NOMO-1 (cell line): ENCODE data around the gene IRF5.
A peak's percentile ranks its signal among the peaks of the same experiment; 100 is the strongest.

Experiments used
- DNase-seq, 2 experiments: peaks; one replicate each; lab custom pipeline; 2025; ENCODE audit not compliant: unreplicated experiment in 2 of 2; lab: John Stamatoyannopoulos, UW

The IRF5 gene

GRCh38 chr7:128919881-128920799 is 17.6 kb upstream of the IRF5 start:
- DNase-seq = no peak

GRCh38 chr7:128920913-128921582 is 16.7 kb upstream of the IRF5 start:
- DNase-seq = no peak

- DNase-seq = no peak
These were observed 15.8 kb upstream of the IRF5 start for GRCh38 chr7:128921866-128922440.

- no peak for DNase-seq
These were observed 15.0 kb upstream of the IRF5 start for GRCh38 chr7:128922496-128923410.

GRCh38 chr7:128923411-128923800 is 14.3 kb upstream of the IRF5 start:
- no peak for DNase-seq

GRCh38 chr7:128924707-128925588 is 12.8 kb upstream of the IRF5 start:
- DNase-seq = no peak

GRCh38 chr7:128928159-128928813 is 9.4 kb upstream of the IRF5 start:
- no peak for DNase-seq

GRCh38 chr7:128928882-128929788 is 8.6 kb upstream of the IRF5 start:
- DNase-seq = no peak

- no peak for DNase-seq
These were observed 6.4 kb upstream of the IRF5 start for GRCh38 chr7:128931190-128931798.

GRCh38 chr7:128931965-128932861 is 5.5 kb upstream of the IRF5 start:
- DNase-seq = no peak

- no peak for DNase-seq
These were observed 4.9 kb upstream of the IRF5 start for GRCh38 chr7:128932862-128933179.

GRCh38 chr7:128933180-128933891 is 4.4 kb upstream of the IRF5 start:
- DNase-seq = peak; percentile 5 to 13

- peak in 1 of 2 experiments; percentile 14 for DNase-seq
These were observed 3.1 kb upstream of the IRF5 start for GRCh38 chr7:128934361-128935341.

GRCh38 chr7:128935342-128935730 is 2.4 kb upstream of the IRF5 start:
- no peak for DNase-seq

- no peak for DNase-seq
These were observed 929 bp upstream of the IRF5 start for GRCh38 chr7:128936798-128937197.
